IMR-90 (cell line): ENCODE results near the gene ZNF423. TPM values are rescaled to one million over a fixed set of nuclear protein-coding genes. Genes with fewer than 3 reads are reported as not detected.

Source experiments
- ATAC-seq: fragments of 200-7000 bp; cut with Tn5 transposase; 2 replicates; pipeline ENCODE4 v1.9.1; 2020; ENCODE audit warnings: low read depth, mild to moderate bottlenecking, moderate library complexity
- BruUV-seq: library from RNA; stranded (reverse); fragments of 400-500 nt; replicated peaks from 2 replicates; lab custom pipeline; 2021; lab: Mats Ljungman, UMichigan
- CTCF ChIA-PET: fragments of 300-600 bp; formaldehyde crosslinking; extraction: SDS; loops from one replicate; lab custom pipeline; 2021; ENCODE audit warnings: antibody characterized with exemption; lab: Yijun Ruan, JAX
- POLR2A ChIA-PET: fragments of 300-600 bp; sonication (Branson Sonifier 250); formaldehyde crosslinking; loops from one replicate; lab custom pipeline; 2022; ENCODE audit warnings: antibody characterized with exemption; ENCODE audit not compliant: unreplicated experiment; lab: Charles Lee
- DNase-seq: peaks from one replicate; pipeline ENCODE4 v3.0.0; 2013
- H2AFZ ChIP-seq: replicated peaks from 2 replicates; pipeline ENCODE3; 2013; ENCODE audit warnings: low read length, mild to moderate bottlenecking; ENCODE audit not compliant: poor library complexity
- H2AK5ac ChIP-seq: 2 replicates; pipeline ENCODE4 v1.6.1; 2013; ENCODE audit warnings: low read depth, low read length, inconsistent platforms
- H2AK9ac ChIP-seq: replicated peaks from 2 replicates; pipeline ENCODE3; 2013; ENCODE audit warnings: mild to moderate bottlenecking, low read depth, low read length, moderate library complexity; ENCODE audit not compliant: poor library complexity
- H2BK120ac ChIP-seq: 2 replicates; pipeline ENCODE4 v1.6.1; 2013; ENCODE audit warnings: low read depth, low read length, inconsistent platforms
- H2BK15ac ChIP-seq: 3 replicates; pipeline ENCODE4 v1.6.1; 2013; ENCODE audit warnings: low read depth, low read length, inconsistent platforms
- H2BK20ac ChIP-seq: 2 replicates; pipeline ENCODE4 v1.6.1; 2013; ENCODE audit warnings: low read depth, mild to moderate bottlenecking, inconsistent platforms, low read length, moderate library complexity
- H2BK5ac ChIP-seq: 2 replicates; pipeline ENCODE4 v1.6.1; 2013; ENCODE audit warnings: mild to moderate bottlenecking, low read depth, low read length, inconsistent platforms; ENCODE audit not compliant: poor library complexity, severe bottlenecking
- H3K14ac ChIP-seq: replicated peaks from 2 replicates; pipeline ENCODE4 v1.6.1; 2013; ENCODE audit warnings: low read depth, low read length, inconsistent platforms
- H3K18ac ChIP-seq: 2 replicates; pipeline ENCODE4 v1.6.1; 2013; ENCODE audit warnings: low read depth, low read length, control low read depth
- H3K23ac ChIP-seq: 2 replicates; pipeline ENCODE4 v1.6.1; 2013; ENCODE audit warnings: low read depth, low read length, inconsistent platforms
- H3K27ac ChIP-seq: 2 replicates; pipeline ENCODE4 v1.5.1; 2013; ENCODE audit warnings: mild to moderate bottlenecking, control low read depth, low read length; ENCODE audit not compliant: insufficient read depth
- H3K27me3 ChIP-seq: 2 replicates; pipeline ENCODE4 v1.6.1; 2013; ENCODE audit warnings: low read length; ENCODE audit not compliant: control insufficient read depth, insufficient read depth
- H3K36me3 ChIP-seq: 2 replicates; pipeline ENCODE4 v1.6.1; 2013; ENCODE audit warnings: low read length, mixed read lengths; ENCODE audit not compliant: control insufficient read depth, insufficient read depth
- H3K4ac ChIP-seq: 2 replicates; pipeline ENCODE4 v1.6.1; 2013; ENCODE audit warnings: low read depth, low read length, inconsistent platforms
- H3K4me1 ChIP-seq: 2 replicates; pipeline ENCODE4 v1.6.1; 2013; ENCODE audit warnings: low read length, mixed read lengths; ENCODE audit not compliant: control insufficient read depth, insufficient read depth
- H3K4me2 ChIP-seq: 2 replicates; pipeline ENCODE4 v1.6.1; 2013; ENCODE audit warnings: low read depth, mild to moderate bottlenecking, control low read depth, low read length, moderate library complexity
- H3K4me3 ChIP-seq: 2 replicates; pipeline ENCODE4 v1.5.1; 2013; ENCODE audit warnings: low read depth, mild to moderate bottlenecking, control low read depth, low read length, moderate library complexity; ENCODE audit not compliant: insufficient read depth
- H3K56ac ChIP-seq: 2 replicates; pipeline ENCODE4 v1.6.1; 2013; ENCODE audit warnings: low read length, inconsistent platforms; ENCODE audit not compliant: insufficient read depth; ENCODE audit errors: extremely low read depth
- H3K79me1 ChIP-seq, 2 experiments: 2 replicates each; pipeline ENCODE4 v1.6.1; 2013; ENCODE audit warnings: low read length in 2 of 2, inconsistent platforms in 1 of 2, low read depth in 1 of 2
- H3K9ac ChIP-seq: 2 replicates; pipeline ENCODE4 v1.6.1; 2013; ENCODE audit warnings: low read depth, low read length, control low read depth
- H3K9me1 ChIP-seq: 2 replicates; pipeline ENCODE4 v1.6.1; 2013; ENCODE audit warnings: low read length, inconsistent platforms; ENCODE audit not compliant: insufficient read depth
- H3K9me3 ChIP-seq: 2 replicates; pipeline ENCODE4 v1.6.1; 2013; ENCODE audit warnings: low read length; ENCODE audit not compliant: control insufficient read depth, insufficient read depth
- H4K20me1 ChIP-seq: 2 replicates; pipeline ENCODE4 v1.6.1; 2013; ENCODE audit warnings: low read length, inconsistent platforms; ENCODE audit not compliant: insufficient read depth
- H4K5ac ChIP-seq: 2 replicates; pipeline ENCODE4 v1.6.1; 2013; ENCODE audit warnings: mild to moderate bottlenecking, low read depth, low read length, control low read depth
- H4K8ac ChIP-seq, 2 experiments: 2 replicates each; pipeline ENCODE4 v1.6.1; 2013; ENCODE audit warnings: low read depth in 2 of 2, low read length in 2 of 2, control low read depth in 1 of 2, inconsistent platforms in 1 of 2
- H4K91ac ChIP-seq: 2 replicates; pipeline ENCODE4 v1.6.1; 2013; ENCODE audit warnings: low read depth, low read length, inconsistent platforms; ENCODE audit not compliant: insufficient read depth
- WGBS, 2 experiments: methylation state at CpG; one replicate each; pipeline versions ENCODE4 v1.1.5 to v1.1.7; 2013; ENCODE audit warnings: missing lambda C conversion rate in 2 of 2; ENCODE audit not compliant: insufficient read length in 1 of 2; ENCODE audit errors: extremely low coverage in 2 of 2; 5-methylcytosine and 5-hydroxymethylcytosine counted together
- dilution Hi-C: fragments of 300-500 bp; cut with HindIII; formaldehyde crosslinking; loops from one replicate; pipeline ENCODE4 v1.14.3; 2018; ENCODE audit warnings: low sequenced_read_pairs; ENCODE audit not compliant: unreplicated experiment
- in situ Hi-C: fragments of 300-500 bp; cut with MboI; formaldehyde crosslinking; loops from 3 replicates; pipeline ENCODE4 v1.14.3; 2019; ENCODE audit warnings: low sequenced_read_pairs, inconsistent platforms, mixed read lengths
- intact Hi-C: fragments of 100-400 bp; cut with micrococcal nuclease; formaldehyde crosslinking; loops from 2 replicates; pipeline ENCODE4 v1.10.0; 2022
- polyA plus RNA-seq, 3 experiments: library from polyadenylated mRNA; depleted of rRNA; stranded (reverse); fragments of >200 nt; gene quantifications; 2 replicates each; pipeline ENCODE4 v1.2.3, GENCODE V29; 2012; ENCODE audit warnings: low replicate concordance in 1 of 3
- total RNA-seq: library from RNA; depleted of rRNA; stranded (reverse); fragments of >200 nt; gene quantifications from 2 replicates; pipeline ENCODE4 v1.2.3, GENCODE V29; 2012
- TF ChIP-seq, protein P1 (sequence below): fragments of 150-350 bp; IDR thresholded peaks from 2 replicates; pipeline ENCODE4 v1.6.1; 2017; ENCODE audit warnings: mild to moderate bottlenecking, antibody characterized with exemption, low read length, low read depth

ZNF423 gene
- total and polyA plus RNA-seq, 2 of the 4 experiments (the other 2 are of a cell fraction), result under 0.01 to 0.10 TPM

DNA sequence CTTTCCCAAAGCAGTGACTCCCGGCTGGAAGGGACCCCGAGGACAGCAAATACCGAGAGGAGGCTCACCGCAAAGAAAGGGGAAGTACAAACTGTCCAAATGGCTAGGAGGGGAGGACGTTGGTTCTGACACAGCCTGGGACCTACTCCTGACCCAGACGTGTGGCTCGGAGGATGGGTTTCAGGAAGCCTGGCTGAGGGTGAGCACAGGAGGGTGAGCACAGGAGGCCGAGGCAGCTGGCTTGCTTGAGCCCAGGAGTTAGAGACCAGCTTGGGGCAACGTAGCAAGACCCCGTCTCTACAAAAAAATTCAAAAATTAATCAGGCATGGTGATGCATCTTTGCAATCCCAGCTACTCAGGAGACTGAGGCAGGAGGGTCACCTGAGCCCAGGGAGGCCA is 399.1 kb downstream of the ZNF423 start:
- BruUV-seq, result no TSS peak
- 50% methylated on average over 2 of the region's 10 CpGs; no CpG with 5 or more reads in 1 of the 2 experiments for WGBS, 2 experiments
- H3K27me3 ChIP-seq, result no peaks in the 10 kb centered on the region; the same call in 1 of the 2 replicates
- no peaks in the 10 kb centered on the region for H3K79me1 ChIP-seq
- H3K56ac ChIP-seq, result no peak overlapping the region
- H3K18ac ChIP-seq, result no peak overlapping the region
- ATAC-seq, result no peak
- H3K23ac ChIP-seq, result no peak overlapping the region
- H2AK9ac ChIP-seq, result no peak overlapping the region
- CTCF ChIA-PET, result no interaction called here
- H2BK15ac ChIP-seq, result no peak overlapping the region
- no peak overlapping the region for H4K8ac ChIP-seq
- in situ Hi-C loops (no loop called here), intact Hi-C loops (no loop called here), dilution Hi-C loops (no loop called here)
- no peak overlapping the region for H2AFZ ChIP-seq
- no peak overlapping the region for H2AK5ac ChIP-seq
- H2BK120ac ChIP-seq, result no peak overlapping the region
- H4K5ac ChIP-seq, result no peak overlapping the region
- no peaks in the 10 kb centered on the region for H3K9me1 ChIP-seq
- no peak overlapping the region for H4K91ac ChIP-seq
- no peaks in the 10 kb centered on the region for H3K36me3 ChIP-seq
- H3K9me3 ChIP-seq, result no peaks in the 10 kb centered on the region
- H3K4me1 ChIP-seq, result no peaks in the 10 kb centered on the region
- H2BK5ac ChIP-seq, result no peak overlapping the region
- no peaks in the 10 kb centered on the region for H4K20me1 ChIP-seq
- no peak overlapping the region for H3K9ac ChIP-seq
- H3K27ac ChIP-seq, result no peak overlapping the region
- no peak overlapping the region for H3K4ac ChIP-seq
- DNase-seq, result no peak
- no peak overlapping the region for H3K4me2 ChIP-seq
- H3K14ac ChIP-seq, result no peak overlapping the region
- no peak overlapping the region for H3K4me3 ChIP-seq
- TF ChIP-seq, protein P1, sequence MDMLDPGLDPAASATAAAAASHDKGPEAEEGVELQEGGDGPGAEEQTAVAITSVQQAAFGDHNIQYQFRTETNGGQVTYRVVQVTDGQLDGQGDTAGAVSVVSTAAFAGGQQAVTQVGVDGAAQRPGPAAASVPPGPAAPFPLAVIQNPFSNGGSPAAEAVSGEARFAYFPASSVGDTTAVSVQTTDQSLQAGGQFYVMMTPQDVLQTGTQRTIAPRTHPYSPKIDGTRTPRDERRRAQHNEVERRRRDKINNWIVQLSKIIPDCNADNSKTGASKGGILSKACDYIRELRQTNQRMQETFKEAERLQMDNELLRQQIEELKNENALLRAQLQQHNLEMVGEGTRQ, result no peak
- no peak overlapping the region for H2BK20ac ChIP-seq
- POLR2A ChIA-PET, result no interaction called here
